IMR-90 (cell line): Measurements from ENCODE around the gene TBC1D4.

Experiments used
- MXI1 ChIP-seq: IDR thresholded peaks from 2 replicates; pipeline ENCODE4 v1.6.1; 2012; ENCODE audit warnings: low read depth, mild to moderate bottlenecking, low read length, moderate library complexity, borderline replicate concordance
- RAD21 ChIP-seq: IDR thresholded peaks from 2 replicates; pipeline ENCODE4 v1.6.1; 2012; ENCODE audit warnings: low read length, improper control_type of control experiment
- TF ChIP-seq, protein P1 (sequence below): conservative IDR thresholded peaks from 2 replicates; pipeline ENCODE4 v1.5.1; 2012; ENCODE audit warnings: mild to moderate bottlenecking, low read depth, low read length, improper control_type of control experiment

GRCh38 chr13:75489502-75490263 is 7.7 kb upstream of the TBC1D4 start:
- TF ChIP-seq, protein P1, sequence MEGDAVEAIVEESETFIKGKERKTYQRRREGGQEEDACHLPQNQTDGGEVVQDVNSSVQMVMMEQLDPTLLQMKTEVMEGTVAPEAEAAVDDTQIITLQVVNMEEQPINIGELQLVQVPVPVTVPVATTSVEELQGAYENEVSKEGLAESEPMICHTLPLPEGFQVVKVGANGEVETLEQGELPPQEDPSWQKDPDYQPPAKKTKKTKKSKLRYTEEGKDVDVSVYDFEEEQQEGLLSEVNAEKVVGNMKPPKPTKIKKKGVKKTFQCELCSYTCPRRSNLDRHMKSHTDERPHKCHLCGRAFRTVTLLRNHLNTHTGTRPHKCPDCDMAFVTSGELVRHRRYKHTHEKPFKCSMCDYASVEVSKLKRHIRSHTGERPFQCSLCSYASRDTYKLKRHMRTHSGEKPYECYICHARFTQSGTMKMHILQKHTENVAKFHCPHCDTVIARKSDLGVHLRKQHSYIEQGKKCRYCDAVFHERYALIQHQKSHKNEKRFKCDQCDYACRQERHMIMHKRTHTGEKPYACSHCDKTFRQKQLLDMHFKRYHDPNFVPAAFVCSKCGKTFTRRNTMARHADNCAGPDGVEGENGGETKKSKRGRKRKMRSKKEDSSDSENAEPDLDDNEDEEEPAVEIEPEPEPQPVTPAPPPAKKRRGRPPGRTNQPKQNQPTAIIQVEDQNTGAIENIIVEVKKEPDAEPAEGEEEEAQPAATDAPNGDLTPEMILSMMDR = no peak
- TF ChIP-seq RAD21 (no peak), MXI1 (no peak)
